NCI-H1436 treated with DMSO at 0.1 percent for 48 hours (cell line): Measurements from ENCODE around the gene BEX3.

Source experiments
- DNase-seq: peaks from one replicate; lab custom pipeline; 2025; lab: John Stamatoyannopoulos, UW

Gene BEX3

GRCh38 chrX:103423955-103424638 lies 47.8 kb downstream of the BEX3 start:
- DNase-seq = no peak
